ENCODE data around the gene ARHGEF33.

DNA sequence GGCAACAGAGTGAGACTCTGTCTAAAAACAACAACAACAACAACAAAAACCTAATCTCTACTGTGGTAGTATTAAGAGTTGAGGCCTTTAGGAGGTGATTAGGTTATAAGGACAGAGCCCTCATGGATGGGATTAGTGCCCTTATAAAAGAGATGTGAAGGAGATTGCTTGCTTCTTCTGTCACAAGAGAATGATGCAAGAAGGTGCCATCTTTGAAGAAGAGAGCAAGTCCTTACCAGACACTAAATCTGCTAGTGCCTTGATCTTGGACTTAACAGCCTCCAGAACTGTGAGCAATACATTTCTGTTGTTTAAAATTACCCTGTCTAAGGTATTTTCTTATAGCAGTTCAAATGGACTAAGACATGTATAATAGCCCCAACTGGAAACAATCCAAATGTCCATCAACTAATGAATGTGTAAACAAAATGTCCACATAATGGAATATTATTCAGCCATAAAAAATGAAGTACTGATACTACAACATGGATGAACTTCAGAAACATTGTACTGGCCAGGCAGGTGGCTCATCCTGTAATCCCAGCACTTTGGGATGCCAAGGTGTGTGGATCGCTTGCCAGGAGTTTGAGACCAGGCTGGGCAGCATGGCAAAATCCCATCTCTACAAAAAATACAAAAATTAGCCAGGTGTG, 1.6 kb upstream of the ARHGEF33 start:
- TF ChIP-seq, protein P1, sequence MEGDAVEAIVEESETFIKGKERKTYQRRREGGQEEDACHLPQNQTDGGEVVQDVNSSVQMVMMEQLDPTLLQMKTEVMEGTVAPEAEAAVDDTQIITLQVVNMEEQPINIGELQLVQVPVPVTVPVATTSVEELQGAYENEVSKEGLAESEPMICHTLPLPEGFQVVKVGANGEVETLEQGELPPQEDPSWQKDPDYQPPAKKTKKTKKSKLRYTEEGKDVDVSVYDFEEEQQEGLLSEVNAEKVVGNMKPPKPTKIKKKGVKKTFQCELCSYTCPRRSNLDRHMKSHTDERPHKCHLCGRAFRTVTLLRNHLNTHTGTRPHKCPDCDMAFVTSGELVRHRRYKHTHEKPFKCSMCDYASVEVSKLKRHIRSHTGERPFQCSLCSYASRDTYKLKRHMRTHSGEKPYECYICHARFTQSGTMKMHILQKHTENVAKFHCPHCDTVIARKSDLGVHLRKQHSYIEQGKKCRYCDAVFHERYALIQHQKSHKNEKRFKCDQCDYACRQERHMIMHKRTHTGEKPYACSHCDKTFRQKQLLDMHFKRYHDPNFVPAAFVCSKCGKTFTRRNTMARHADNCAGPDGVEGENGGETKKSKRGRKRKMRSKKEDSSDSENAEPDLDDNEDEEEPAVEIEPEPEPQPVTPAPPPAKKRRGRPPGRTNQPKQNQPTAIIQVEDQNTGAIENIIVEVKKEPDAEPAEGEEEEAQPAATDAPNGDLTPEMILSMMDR (IDR thresholded peaks at IDR 0.05; ENCODE audit: insufficient read depth, low read length): no peak
- TF ChIP-seq POLR2AphosphoS5 (IDR thresholded peaks at IDR 0.05; ENCODE audit: low read depth): no peak
- TF ChIP-seq, protein P2, sequence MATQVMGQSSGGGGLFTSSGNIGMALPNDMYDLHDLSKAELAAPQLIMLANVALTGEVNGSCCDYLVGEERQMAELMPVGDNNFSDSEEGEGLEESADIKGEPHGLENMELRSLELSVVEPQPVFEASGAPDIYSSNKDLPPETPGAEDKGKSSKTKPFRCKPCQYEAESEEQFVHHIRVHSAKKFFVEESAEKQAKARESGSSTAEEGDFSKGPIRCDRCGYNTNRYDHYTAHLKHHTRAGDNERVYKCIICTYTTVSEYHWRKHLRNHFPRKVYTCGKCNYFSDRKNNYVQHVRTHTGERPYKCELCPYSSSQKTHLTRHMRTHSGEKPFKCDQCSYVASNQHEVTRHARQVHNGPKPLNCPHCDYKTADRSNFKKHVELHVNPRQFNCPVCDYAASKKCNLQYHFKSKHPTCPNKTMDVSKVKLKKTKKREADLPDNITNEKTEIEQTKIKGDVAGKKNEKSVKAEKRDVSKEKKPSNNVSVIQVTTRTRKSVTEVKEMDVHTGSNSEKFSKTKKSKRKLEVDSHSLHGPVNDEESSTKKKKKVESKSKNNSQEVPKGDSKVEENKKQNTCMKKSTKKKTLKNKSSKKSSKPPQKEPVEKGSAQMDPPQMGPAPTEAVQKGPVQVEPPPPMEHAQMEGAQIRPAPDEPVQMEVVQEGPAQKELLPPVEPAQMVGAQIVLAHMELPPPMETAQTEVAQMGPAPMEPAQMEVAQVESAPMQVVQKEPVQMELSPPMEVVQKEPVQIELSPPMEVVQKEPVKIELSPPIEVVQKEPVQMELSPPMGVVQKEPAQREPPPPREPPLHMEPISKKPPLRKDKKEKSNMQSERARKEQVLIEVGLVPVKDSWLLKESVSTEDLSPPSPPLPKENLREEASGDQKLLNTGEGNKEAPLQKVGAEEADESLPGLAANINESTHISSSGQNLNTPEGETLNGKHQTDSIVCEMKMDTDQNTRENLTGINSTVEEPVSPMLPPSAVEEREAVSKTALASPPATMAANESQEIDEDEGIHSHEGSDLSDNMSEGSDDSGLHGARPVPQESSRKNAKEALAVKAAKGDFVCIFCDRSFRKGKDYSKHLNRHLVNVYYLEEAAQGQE (IDR thresholded peaks at IDR 0.05; ENCODE audit: insufficient replicate concordance, low read depth): no peak

All from HL-60 (cell line).